Breast epithelium (tissue), 4 donors: ENCODE measurements around the gene CNTNAP2. TPM values are rescaled to one million over a fixed set of nuclear protein-coding genes. Genes with fewer than 3 reads are reported as not detected.

Source experiments
- DNase-seq, 2 donors: peaks; one replicate each; pipeline ENCODE4 v3.0.0-alpha.2; 2019; ENCODE audit warnings: low spot score in 2 of 2
- H3K27ac ChIP-seq, 2 donors: fragments of 200-600 bp; sonication (generic) in 1 of 2; one replicate each; pipeline ENCODE4 v1.5.1; 2016 to 2019; ENCODE audit warnings: mild to moderate bottlenecking in 1 of 2
- H3K27me3 ChIP-seq, 2 donors: fragments of 200-600 bp; sonication (generic) in 1 of 2; one replicate each; pipeline versions ENCODE4 v1.5.1 to v1.6.0; 2017 to 2019; ENCODE audit warnings: control low read depth in 1 of 2, mild to moderate bottlenecking in 1 of 2
- H3K36me3 ChIP-seq: fragments of 200-600 bp; one replicate; pipeline ENCODE4 v1.5.1; 2019
- H3K4me1 ChIP-seq, 2 donors: fragments of 200-600 bp; sonication (generic); one replicate each; pipeline ENCODE4 v1.5.1; 2016 to 2019; ENCODE audit warnings: control low read depth in 1 of 2
- H3K4me3 ChIP-seq, 3 donors: fragments of 200-600 bp; sonication (generic); 1 replicate in 2 of 3; 2 replicates in 1 of 3; pipeline ENCODE4 v1.5.1; 2016 to 2019; ENCODE audit warnings: mild to moderate bottlenecking in 3 of 3, moderate library complexity in 2 of 3
- H3K9me3 ChIP-seq, 2 donors: fragments of 200-600 bp; sonication (generic) in 1 of 2; one replicate each; pipeline ENCODE4 v1.5.1; 2016 to 2019; ENCODE audit warnings: control low read depth in 1 of 2
- CTCF ChIP-seq, 3 donors: fragments of 450-650 bp; IDR thresholded peaks; one replicate each; pipeline ENCODE4 v1.5.1; 2016 to 2017; ENCODE audit warnings: antibody characterized with exemption in 3 of 3, mild to moderate bottlenecking in 3 of 3, moderate library complexity in 3 of 3
- POLR2A ChIP-seq: fragments of 450-650 bp; IDR thresholded peaks from one replicate; pipeline ENCODE4 v1.6.1; 2016; ENCODE audit warnings: antibody characterized with exemption, mild to moderate bottlenecking, moderate library complexity
- POLR2AphosphoS5 ChIP-seq, 3 donors: sonication (generic); formaldehyde crosslinking; IDR thresholded peaks; one replicate each; pipeline ENCODE4 v1.6.1; 2017; ENCODE audit warnings: antibody characterized with exemption in 3 of 3
- intact Hi-C: fragments of 100-400 bp; cut with DNase I; formaldehyde crosslinking; loops from one replicate; pipeline ENCODE4 v1.15.1; 2023; ENCODE audit warnings: low total_unique reads
- total RNA-seq, 3 donors: library from RNA; depleted of rRNA; stranded (reverse); fragments of >200 nt; gene quantifications; one replicate each; pipeline ENCODE4 v1.1.0, GENCODE V29; 2016

CNTNAP2 gene
- total RNA-seq, 3 donors from 2014 or later, result 0.29 to 0.66 TPM; not detected in 1

DNA sequence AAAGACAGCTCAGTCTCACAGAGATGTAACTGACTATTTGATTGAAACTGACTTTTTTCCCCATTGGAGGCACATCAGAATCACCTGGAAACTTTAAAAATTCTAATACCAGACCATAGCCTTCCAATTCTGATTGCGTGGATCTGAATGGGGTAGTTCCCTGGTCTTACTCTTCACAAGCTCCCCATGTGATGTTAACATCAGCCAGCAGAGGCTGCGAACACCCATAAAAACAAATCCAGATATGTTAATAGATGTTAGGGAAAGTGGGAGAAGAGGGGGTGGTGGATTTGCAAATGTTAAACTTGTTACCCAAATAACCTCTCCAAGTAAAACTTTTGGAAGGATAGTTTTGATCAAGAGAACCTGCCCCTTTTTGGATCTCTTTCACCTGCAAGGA is 1133.4 kb downstream of the CNTNAP2 start:
- intact Hi-C loops, result no loop called here
- H3K27me3 ChIP-seq, result no peaks in the 10 kb centered on the region
- no peak for DNase-seq
- H3K4me3 ChIP-seq, result no peak overlapping the region
- H3K36me3 ChIP-seq, result no peaks in the 10 kb centered on the region
- no peaks in the 10 kb centered on the region for H3K9me3 ChIP-seq
- TF ChIP-seq CTCF (IDR thresholded peaks at IDR 0.05) (no peak), POLR2AphosphoS5 (IDR thresholded peaks at IDR 0.05) (no peak), POLR2A (no peak)
- no peaks in the 10 kb centered on the region for H3K4me1 ChIP-seq
- H3K27ac ChIP-seq, result no peak overlapping the region

GRCh38 chr7:147251751-147252325 is 1135.2 kb downstream of the CNTNAP2 start:
- Histone ChIP-seq H3K27ac (no peak overlapping the region), H3K9me3 (no peaks in the 10 kb centered on the region), H3K36me3 (no peaks in the 10 kb centered on the region), H3K4me1 (no peaks in the 10 kb centered on the region), H3K4me3 (no peak overlapping the region), H3K27me3 (no peaks in the 10 kb centered on the region)
- TF ChIP-seq POLR2AphosphoS5 (IDR thresholded peaks at IDR 0.05), result no peak
- TF ChIP-seq POLR2A, result no peak
- intact Hi-C loops, result no loop called here
- no peak for DNase-seq

- no peak for TF ChIP-seq CTCF (IDR thresholded peaks at IDR 0.05)
- TF ChIP-seq POLR2AphosphoS5 (IDR thresholded peaks at IDR 0.05), result no peak
- no peak for TF ChIP-seq POLR2A
- no peak overlapping the region for H3K27ac ChIP-seq
- H3K4me1 ChIP-seq, result no peaks in the 10 kb centered on the region
- no peak for DNase-seq
- no peaks in the 10 kb centered on the region for H3K27me3 ChIP-seq
- intact Hi-C loops, result no loop called here
- H3K4me3 ChIP-seq, result no peak overlapping the region
- no peaks in the 10 kb centered on the region for H3K36me3 ChIP-seq
- H3K9me3 ChIP-seq, result no peaks in the 10 kb centered on the region
Observed at GRCh38 chr7:147261693-147262092, 1145.1 kb downstream of the CNTNAP2 start.

- TF ChIP-seq POLR2AphosphoS5 (IDR thresholded peaks at IDR 0.05), result no peak
- TF ChIP-seq POLR2A, result no peak
- TF ChIP-seq CTCF (IDR thresholded peaks at IDR 0.05), result no peak
- Histone ChIP-seq H3K27ac (no peak overlapping the region), H3K36me3 (no peaks in the 10 kb centered on the region), H3K4me1 (no peaks in the 10 kb centered on the region), H3K9me3 (no peaks in the 10 kb centered on the region), H3K27me3 (no peaks in the 10 kb centered on the region), H3K4me3 (no peak overlapping the region)
- DNase-seq, result no peak
- intact Hi-C loops, result no loop called here
Observed at GRCh38 chr7:147265528-147265927, 1148.9 kb downstream of the CNTNAP2 start.

- Histone ChIP-seq H3K9me3 (no peaks in the 10 kb centered on the region), H3K27me3 (no peaks in the 10 kb centered on the region), H3K27ac (no peak overlapping the region), H3K4me3 (no peak overlapping the region), H3K36me3 (no peaks in the 10 kb centered on the region), H3K4me1 (no peaks in the 10 kb centered on the region)
- intact Hi-C loops, result no loop called here
- no peak for DNase-seq
- TF ChIP-seq CTCF (IDR thresholded peaks at IDR 0.05), result no peak
- no peak for TF ChIP-seq POLR2AphosphoS5 (IDR thresholded peaks at IDR 0.05)
- no peak for TF ChIP-seq POLR2A
Observed at GRCh38 chr7:147276106-147276505, 1159.5 kb downstream of the CNTNAP2 start.
